ENCODE data around the gene KAT6B. TPM values are rescaled to one million over a fixed set of nuclear protein-coding genes. Genes with fewer than 3 reads are reported as not detected.
A peak's percentile ranks its signal among the peaks of the same experiment; 100 is the strongest.

Gene KAT6B
- total RNA-seq, 1 donor from 2014 or later = 21.7 TPM

- Histone ChIP-seq H3K27ac (ENCODE audit: low read depth, low read length) (no peak overlapping the region), H3K9ac (ENCODE audit: low read length) (no peak overlapping the region), H3K4me2 (ENCODE audit: low read length) (no peak overlapping the region), H3K9me3 (ENCODE audit: insufficient read depth, low read depth, low read length) (no peaks in the 10 kb centered on the region), H3K4me1 (ENCODE audit: insufficient read depth, low read length) (no peaks in the 10 kb centered on the region), H3K4me3 (ENCODE audit: insufficient read depth, low read depth, low read length) (no peak overlapping the region), H3K36me3 (ENCODE audit: insufficient read depth, low read length) (no peaks in the 10 kb centered on the region), H4K20me1 (ENCODE audit: insufficient read depth, low read length) (peaks cover 63% of the 10 kb centered on the region), H2AFZ (ENCODE audit: low read depth, low read length) (no peak overlapping the region), H3K27me3 (ENCODE audit: insufficient read depth, low read length) (no peaks in the 10 kb centered on the region), H3K79me2 (ENCODE audit: insufficient read depth, low read length) (peaks cover 44% of the 10 kb centered on the region)
- H3K9me3 Mint-ChIP-seq (ENCODE audit: unreplicated experiment) = no peaks in the 10 kb centered on the region
- peaks cover 5% of the 10 kb centered on the region for H3K4me1 Mint-ChIP-seq (ENCODE audit: low read depth, unreplicated experiment)
- H3K4me3 Mint-ChIP-seq (ENCODE audit: unreplicated experiment) = no peak overlapping the region
- no peak for FAIRE-seq
- no peak overlapping the region for H3K27ac Mint-ChIP-seq (ENCODE audit: unreplicated experiment)
- TF ChIP-seq EZH2 (IDR thresholded peaks at IDR 0.05; ENCODE audit: insufficient read depth, low read length) = no peak
- TF ChIP-seq CTCF (IDR thresholded peaks at IDR 0.05; ENCODE audit: insufficient read depth, low read depth, low read length) = no peak
- peak; percentile 19 for DNase-seq (ENCODE audit: low read depth)
- peaks cover 8% of the 10 kb centered on the region for H3K36me3 Mint-ChIP-seq (ENCODE audit: low read depth, unreplicated experiment)
- no peaks in the 10 kb centered on the region for H3K27me3 Mint-ChIP-seq (ENCODE audit: low read depth, unreplicated experiment)
These were observed 56.0 kb downstream of the KAT6B start for GRCh38 chr10:74882427-74882826.

GRCh38 chr10:74882831-74883230 lies 56.4 kb downstream of the KAT6B start:
- no peaks in the 10 kb centered on the region for H3K27me3 ChIP-seq (ENCODE audit: insufficient read depth, low read length)
- DNase-seq (ENCODE audit: low read depth) (peak; percentile 35), FAIRE-seq (no peak)
- no peak overlapping the region for H3K27ac Mint-ChIP-seq (ENCODE audit: unreplicated experiment)
- no peak overlapping the region for H3K4me3 ChIP-seq (ENCODE audit: insufficient read depth, low read depth, low read length)
- H3K79me2 ChIP-seq (ENCODE audit: insufficient read depth, low read length) = peaks cover 44% of the 10 kb centered on the region
- no peaks in the 10 kb centered on the region for H3K9me3 ChIP-seq (ENCODE audit: insufficient read depth, low read depth, low read length)
- peaks cover 67% of the 10 kb centered on the region for H4K20me1 ChIP-seq (ENCODE audit: insufficient read depth, low read length)
- H3K36me3 ChIP-seq (ENCODE audit: insufficient read depth, low read length) = no peaks in the 10 kb centered on the region
- H3K4me1 Mint-ChIP-seq (ENCODE audit: low read depth, unreplicated experiment) = peaks cover 5% of the 10 kb centered on the region
- H3K4me1 ChIP-seq (ENCODE audit: insufficient read depth, low read length) = no peaks in the 10 kb centered on the region
- TF ChIP-seq CTCF (IDR thresholded peaks at IDR 0.05; ENCODE audit: insufficient read depth, low read depth, low read length) = no peak
- TF ChIP-seq EZH2 (IDR thresholded peaks at IDR 0.05; ENCODE audit: insufficient read depth, low read length) = no peak
- H3K4me2 ChIP-seq (ENCODE audit: low read length) = no peak overlapping the region
- H3K27me3 Mint-ChIP-seq (ENCODE audit: low read depth, unreplicated experiment) = no peaks in the 10 kb centered on the region
- H3K36me3 Mint-ChIP-seq (ENCODE audit: low read depth, unreplicated experiment) = peaks cover 8% of the 10 kb centered on the region
- no peak overlapping the region for H3K9ac ChIP-seq (ENCODE audit: low read length)
- H2AFZ ChIP-seq (ENCODE audit: low read depth, low read length) = no peak overlapping the region
- no peak overlapping the region for H3K27ac ChIP-seq (ENCODE audit: low read depth, low read length)
- no peak overlapping the region for H3K4me3 Mint-ChIP-seq (ENCODE audit: unreplicated experiment)
- H3K9me3 Mint-ChIP-seq (ENCODE audit: unreplicated experiment) = no peaks in the 10 kb centered on the region

- Histone ChIP-seq H4K20me1 (ENCODE audit: insufficient read depth, low read length) (peaks cover 70% of the 10 kb centered on the region), H3K27ac (ENCODE audit: low read depth, low read length) (no peak overlapping the region), H3K79me2 (ENCODE audit: insufficient read depth, low read length) (peaks cover 43% of the 10 kb centered on the region), H2AFZ (ENCODE audit: low read depth, low read length) (no peak overlapping the region), H3K9me3 (ENCODE audit: insufficient read depth, low read depth, low read length) (no peaks in the 10 kb centered on the region), H3K36me3 (ENCODE audit: insufficient read depth, low read length) (no peaks in the 10 kb centered on the region), H3K27me3 (ENCODE audit: insufficient read depth, low read length) (no peaks in the 10 kb centered on the region), H3K4me1 (ENCODE audit: insufficient read depth, low read length) (no peaks in the 10 kb centered on the region), H3K4me3 (ENCODE audit: insufficient read depth, low read depth, low read length) (no peak overlapping the region), H3K4me2 (ENCODE audit: low read length) (no peak overlapping the region), H3K9ac (ENCODE audit: low read length) (no peak overlapping the region)
- FAIRE-seq (no peak), DNase-seq (ENCODE audit: low read depth) (no peak)
- Mint-ChIP-seq H3K27ac (ENCODE audit: unreplicated experiment) (no peak overlapping the region), H3K36me3 (ENCODE audit: low read depth, unreplicated experiment) (peaks cover 8% of the 10 kb centered on the region), H3K9me3 (ENCODE audit: unreplicated experiment) (no peaks in the 10 kb centered on the region), H3K4me1 (ENCODE audit: low read depth, unreplicated experiment) (peaks cover 5% of the 10 kb centered on the region), H3K4me3 (ENCODE audit: unreplicated experiment) (no peak overlapping the region), H3K27me3 (ENCODE audit: low read depth, unreplicated experiment) (no peaks in the 10 kb centered on the region)
- TF ChIP-seq CTCF (IDR thresholded peaks at IDR 0.05; ENCODE audit: insufficient read depth, low read depth, low read length) = no peak
- TF ChIP-seq EZH2 (IDR thresholded peaks at IDR 0.05; ENCODE audit: insufficient read depth, low read length) = no peak
These were observed 57.0 kb downstream of the KAT6B start for GRCh38 chr10:74883428-74883827.

All from astrocyte (in vitro differentiated cells and primary cell).